DND-41 (cell line): ENCODE measurements around the gene EPHB2.

Experiments
- ATAC-seq: fragments of 200-7000 bp; cut with Tn5 transposase; 3 replicates; pipeline ENCODE4 v1.9.1; 2021; ENCODE audit warnings: low read depth; ENCODE audit not compliant: insufficient read depth
- DNase-seq: peaks from one replicate; pipeline ENCODE4 v3.0.0-alpha.2; 2020
- H2AFZ ChIP-seq: 2 replicates; pipeline ENCODE4 v1.6.0; 2012; ENCODE audit warnings: low read depth, low read length
- H3K27ac ChIP-seq: 2 replicates; pipeline ENCODE4 v1.5.1; 2012; ENCODE audit warnings: low read length, inconsistent platforms
- H3K27me3 ChIP-seq: fragments of 200-600 bp; sonication (generic); 2 replicates; pipeline ENCODE4 v1.6.0; 2012; ENCODE audit warnings: low read length, mild to moderate bottlenecking, inconsistent platforms; ENCODE audit not compliant: insufficient read depth, poor library complexity
- H3K36me3 ChIP-seq: 2 replicates; pipeline ENCODE4 v1.5.1; 2012; ENCODE audit warnings: low read length, inconsistent platforms; ENCODE audit not compliant: insufficient read depth
- H3K4me1 ChIP-seq: 2 replicates; pipeline ENCODE4 v1.5.1; 2012; ENCODE audit warnings: mild to moderate bottlenecking, low read length; ENCODE audit not compliant: insufficient read depth
- H3K4me2 ChIP-seq: 2 replicates; pipeline ENCODE4 v1.6.0; 2012; ENCODE audit warnings: mild to moderate bottlenecking, moderate library complexity, low read length, inconsistent platforms; ENCODE audit not compliant: insufficient read depth
- H3K4me3 ChIP-seq, 2 experiments: fragments of 200-600 bp in 1 of 2; shearing (Covaris generic) in 1 of 2; 2 replicates each; pipeline ENCODE4 v1.5.1; 2012 to 2016; ENCODE audit warnings: inconsistent platforms in 2 of 2, low read length in 2 of 2, mild to moderate bottlenecking in 2 of 2, low read depth in 1 of 2, moderate library complexity in 1 of 2
- H3K79me2 ChIP-seq: 2 replicates; pipeline ENCODE4 v1.6.0; 2012; ENCODE audit warnings: low read length, inconsistent platforms; ENCODE audit not compliant: insufficient read depth
- H3K9ac ChIP-seq: 2 replicates; pipeline ENCODE4 v1.6.0; 2012; ENCODE audit warnings: low read depth, mild to moderate bottlenecking, inconsistent platforms, low read length, moderate library complexity
- H3K9me3 ChIP-seq: 2 replicates; pipeline ENCODE4 v1.5.1; 2012; ENCODE audit warnings: low read length, moderate library complexity, mild to moderate bottlenecking, inconsistent platforms; ENCODE audit not compliant: insufficient read depth, severe bottlenecking
- H4K20me1 ChIP-seq: 2 replicates; pipeline ENCODE4 v1.6.0; 2012; ENCODE audit warnings: low read length; ENCODE audit not compliant: insufficient read depth
- EZH2 ChIP-seq: IDR thresholded peaks from 3 replicates; pipeline ENCODE4 v1.6.1; 2012; ENCODE audit warnings: borderline replicate concordance, low read depth, mild to moderate bottlenecking, moderate library complexity, low read length, inconsistent platforms; ENCODE audit not compliant: severe bottlenecking
- TF ChIP-seq, protein P1 (sequence below): IDR thresholded peaks from 2 replicates; pipeline ENCODE4 v1.5.1; 2012; ENCODE audit warnings: borderline replicate concordance, low read length, moderate library complexity, mild to moderate bottlenecking; ENCODE audit not compliant: poor library complexity, severe bottlenecking; ENCODE audit errors: extremely low read depth

Gene EPHB2

GRCh38 chr1:22919341-22920025 lies 208.8 kb downstream of the EPHB2 start:
- TF ChIP-seq, protein P1, sequence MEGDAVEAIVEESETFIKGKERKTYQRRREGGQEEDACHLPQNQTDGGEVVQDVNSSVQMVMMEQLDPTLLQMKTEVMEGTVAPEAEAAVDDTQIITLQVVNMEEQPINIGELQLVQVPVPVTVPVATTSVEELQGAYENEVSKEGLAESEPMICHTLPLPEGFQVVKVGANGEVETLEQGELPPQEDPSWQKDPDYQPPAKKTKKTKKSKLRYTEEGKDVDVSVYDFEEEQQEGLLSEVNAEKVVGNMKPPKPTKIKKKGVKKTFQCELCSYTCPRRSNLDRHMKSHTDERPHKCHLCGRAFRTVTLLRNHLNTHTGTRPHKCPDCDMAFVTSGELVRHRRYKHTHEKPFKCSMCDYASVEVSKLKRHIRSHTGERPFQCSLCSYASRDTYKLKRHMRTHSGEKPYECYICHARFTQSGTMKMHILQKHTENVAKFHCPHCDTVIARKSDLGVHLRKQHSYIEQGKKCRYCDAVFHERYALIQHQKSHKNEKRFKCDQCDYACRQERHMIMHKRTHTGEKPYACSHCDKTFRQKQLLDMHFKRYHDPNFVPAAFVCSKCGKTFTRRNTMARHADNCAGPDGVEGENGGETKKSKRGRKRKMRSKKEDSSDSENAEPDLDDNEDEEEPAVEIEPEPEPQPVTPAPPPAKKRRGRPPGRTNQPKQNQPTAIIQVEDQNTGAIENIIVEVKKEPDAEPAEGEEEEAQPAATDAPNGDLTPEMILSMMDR = no peak
- TF ChIP-seq EZH2 = no peak

GRCh38 chr1:22920026-22920733 lies 209.5 kb downstream of the EPHB2 start:
- no peaks in the 10 kb centered on the region for H3K9me3 ChIP-seq
- no peaks in the 10 kb centered on the region for H3K4me1 ChIP-seq
- peaks cover 3% of the 10 kb centered on the region; the same call in 1 of the 2 replicates for H4K20me1 ChIP-seq
- DNase-seq (no peak), ATAC-seq (no peak)
- H2AFZ ChIP-seq = no peak overlapping the region; the same call in 1 of the 2 replicates
- H3K4me3 ChIP-seq = no peak overlapping the region
- H3K9ac ChIP-seq = no peak overlapping the region
- H3K27ac ChIP-seq = no peak overlapping the region
- H3K79me2 ChIP-seq = no peaks in the 10 kb centered on the region
- H3K36me3 ChIP-seq = no peaks in the 10 kb centered on the region
- peaks cover 19% of the 10 kb centered on the region for H3K27me3 ChIP-seq
- TF ChIP-seq, protein P1 = no peak
- no peak for TF ChIP-seq EZH2
- no peak overlapping the region for H3K4me2 ChIP-seq

More at GRCh38 chr1:22919341-22920025, 208.8 kb downstream of the EPHB2 start:
- Histone ChIP-seq H2AFZ (no peak overlapping the region; the same call in 1 of the 2 replicates), H3K9me3 (no peaks in the 10 kb centered on the region), H3K27me3 (peaks cover 19% of the 10 kb centered on the region), H3K4me2 (no peak overlapping the region), H3K27ac (no peak overlapping the region), H4K20me1 (peaks cover 3% of the 10 kb centered on the region; the same call in 1 of the 2 replicates), H3K9ac (no peak overlapping the region), H3K4me3 (no peak overlapping the region), H3K79me2 (no peaks in the 10 kb centered on the region), H3K36me3 (no peaks in the 10 kb centered on the region), H3K4me1 (no peaks in the 10 kb centered on the region)
- ATAC-seq = no peak
- no peak for DNase-seq

GRCh38 chr1:22920734-22921451 lies 210.3 kb downstream of the EPHB2 start:
- TF ChIP-seq EZH2 = no peak
- H3K9me3 ChIP-seq = no peaks in the 10 kb centered on the region
- DNase-seq (no peak), ATAC-seq (no peak)
- H3K79me2 ChIP-seq = no peaks in the 10 kb centered on the region
- H3K27ac ChIP-seq = no peak overlapping the region
- no peaks in the 10 kb centered on the region for H3K4me1 ChIP-seq
- H2AFZ ChIP-seq = no peak overlapping the region
- H3K4me3 ChIP-seq = no peak overlapping the region
- no peaks in the 10 kb centered on the region for H3K36me3 ChIP-seq
- peaks cover 15% of the 10 kb centered on the region for H3K27me3 ChIP-seq
- H3K4me2 ChIP-seq = no peak overlapping the region
- peaks cover 3% of the 10 kb centered on the region; the same call in 1 of the 2 replicates for H4K20me1 ChIP-seq
- H3K9ac ChIP-seq = no peak overlapping the region
